ENCODE measurements around the gene ADCY2. TPM values are rescaled to one million over a fixed set of nuclear protein-coding genes. Genes with fewer than 3 reads are reported as not detected.

Gene ADCY2
- total and polyA plus RNA-seq, 9 donors: 4.0 to 22.8 (median 8.3) TPM

DNA sequence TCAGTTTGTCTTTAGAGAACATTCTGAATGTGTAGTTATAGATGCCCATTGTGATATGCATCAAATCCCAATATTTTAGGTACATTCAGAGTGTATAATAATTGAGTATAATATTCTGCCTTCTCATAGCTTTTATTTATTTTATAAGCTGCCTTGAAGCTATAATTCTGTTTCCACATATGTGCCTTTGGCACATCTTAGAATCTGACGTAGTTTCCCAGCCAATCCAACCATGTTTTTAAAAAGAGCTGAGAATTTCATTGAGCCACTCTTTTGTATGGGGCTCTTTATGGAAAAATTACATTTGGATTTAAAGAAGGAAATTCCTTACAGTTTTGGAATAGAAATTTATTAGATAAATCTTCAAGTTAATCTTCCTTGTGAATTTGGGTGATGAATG, 65.4 kb downstream of the ADCY2 start:
- Histone ChIP-seq H3K27ac (no peak overlapping the region), H3K36me3 (no peaks in the 10 kb centered on the region), H3K4me1 (ENCODE audit: insufficient read depth) (no peaks in the 10 kb centered on the region), H3K4me3 (no peak overlapping the region), H3K9me3 (no peaks in the 10 kb centered on the region), H3K27me3 (no peaks in the 10 kb centered on the region)
- DNase-seq: no peak
- WGBS, 3 donors: 76 to 88% (median 87%) methylated on average over 1 of the region's 1 CpG
- TF ChIP-seq, protein P1, sequence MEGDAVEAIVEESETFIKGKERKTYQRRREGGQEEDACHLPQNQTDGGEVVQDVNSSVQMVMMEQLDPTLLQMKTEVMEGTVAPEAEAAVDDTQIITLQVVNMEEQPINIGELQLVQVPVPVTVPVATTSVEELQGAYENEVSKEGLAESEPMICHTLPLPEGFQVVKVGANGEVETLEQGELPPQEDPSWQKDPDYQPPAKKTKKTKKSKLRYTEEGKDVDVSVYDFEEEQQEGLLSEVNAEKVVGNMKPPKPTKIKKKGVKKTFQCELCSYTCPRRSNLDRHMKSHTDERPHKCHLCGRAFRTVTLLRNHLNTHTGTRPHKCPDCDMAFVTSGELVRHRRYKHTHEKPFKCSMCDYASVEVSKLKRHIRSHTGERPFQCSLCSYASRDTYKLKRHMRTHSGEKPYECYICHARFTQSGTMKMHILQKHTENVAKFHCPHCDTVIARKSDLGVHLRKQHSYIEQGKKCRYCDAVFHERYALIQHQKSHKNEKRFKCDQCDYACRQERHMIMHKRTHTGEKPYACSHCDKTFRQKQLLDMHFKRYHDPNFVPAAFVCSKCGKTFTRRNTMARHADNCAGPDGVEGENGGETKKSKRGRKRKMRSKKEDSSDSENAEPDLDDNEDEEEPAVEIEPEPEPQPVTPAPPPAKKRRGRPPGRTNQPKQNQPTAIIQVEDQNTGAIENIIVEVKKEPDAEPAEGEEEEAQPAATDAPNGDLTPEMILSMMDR (IDR thresholded peaks at IDR 0.05): no peak
- TF ChIP-seq POLR2A (IDR thresholded peaks at IDR 0.05) (no peak), EP300 (IDR thresholded peaks at IDR 0.05) (no peak)
- intact Hi-C loops (cut with DNase I): no loop called here

DNA sequence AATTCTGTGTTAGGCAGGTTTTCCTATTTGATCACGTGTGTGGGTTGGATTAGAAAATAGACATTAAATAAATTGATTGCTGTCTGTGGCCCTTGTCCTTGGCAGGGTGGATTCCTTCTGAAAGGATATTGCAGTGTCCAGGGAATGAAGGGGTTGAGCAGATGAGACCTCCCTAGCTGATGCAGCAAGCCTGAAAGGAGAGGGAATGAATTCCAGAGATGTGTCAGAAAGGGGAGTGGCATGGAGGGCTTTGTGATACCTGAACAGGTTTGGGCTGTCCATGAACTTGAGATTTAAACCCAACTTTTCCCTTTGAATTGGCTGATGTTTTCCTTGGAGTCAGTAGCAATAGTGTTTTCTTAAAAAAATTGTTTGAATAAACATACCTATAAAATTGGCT, 66.8 kb downstream of the ADCY2 start:
- Histone ChIP-seq H3K4me3 (no peak overlapping the region), H3K9me3 (no peaks in the 10 kb centered on the region), H3K27me3 (no peaks in the 10 kb centered on the region), H3K36me3 (no peaks in the 10 kb centered on the region), H3K4me1 (ENCODE audit: insufficient read depth) (no peaks in the 10 kb centered on the region), H3K27ac (no peak overlapping the region)
- WGBS, 3 donors: 75 to 84% (median 79%) methylated on average over 1 of the region's 1 CpG
- TF ChIP-seq EP300 (IDR thresholded peaks at IDR 0.05) (no peak), POLR2A (IDR thresholded peaks at IDR 0.05) (no peak)
- TF ChIP-seq, protein P1 (IDR thresholded peaks at IDR 0.05): no peak
- intact Hi-C loops (cut with DNase I): no loop called here
- no peak for DNase-seq

DNA sequence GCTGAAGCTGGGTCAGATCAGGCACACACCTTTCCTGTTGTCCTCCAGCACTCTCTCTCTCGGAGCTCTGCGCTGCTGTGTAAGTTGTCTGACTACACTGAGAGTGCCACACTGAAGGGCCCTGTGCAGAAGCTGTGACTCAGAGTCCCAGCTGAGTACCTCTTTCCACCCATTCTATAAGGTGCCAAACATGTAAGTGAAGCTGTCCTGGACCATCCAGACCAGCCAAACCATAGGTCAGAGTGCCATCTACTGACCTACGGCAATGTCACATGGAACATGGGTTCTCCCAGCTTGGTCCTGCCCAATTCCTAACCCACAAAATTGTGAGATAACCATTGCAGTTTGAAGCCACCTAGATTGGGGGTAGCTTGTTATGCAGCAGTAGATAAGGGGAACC, 68.2 kb downstream of the ADCY2 start:
- intact Hi-C loops (cut with DNase I): no loop called here
- 90 to 94% (median 94%) methylated on average over 3 of the region's 3 CpGs for WGBS, 3 donors
- Histone ChIP-seq H3K4me1 (ENCODE audit: insufficient read depth) (no peaks in the 10 kb centered on the region), H3K9me3 (no peaks in the 10 kb centered on the region), H3K27ac (no peak overlapping the region), H3K4me3 (no peak overlapping the region), H3K27me3 (no peaks in the 10 kb centered on the region), H3K36me3 (no peaks in the 10 kb centered on the region)
- TF ChIP-seq POLR2A (IDR thresholded peaks at IDR 0.05): no peak
- TF ChIP-seq, protein P1 (IDR thresholded peaks at IDR 0.05): no peak
- no peak for TF ChIP-seq EP300 (IDR thresholded peaks at IDR 0.05)
- no peak for DNase-seq

DNA sequence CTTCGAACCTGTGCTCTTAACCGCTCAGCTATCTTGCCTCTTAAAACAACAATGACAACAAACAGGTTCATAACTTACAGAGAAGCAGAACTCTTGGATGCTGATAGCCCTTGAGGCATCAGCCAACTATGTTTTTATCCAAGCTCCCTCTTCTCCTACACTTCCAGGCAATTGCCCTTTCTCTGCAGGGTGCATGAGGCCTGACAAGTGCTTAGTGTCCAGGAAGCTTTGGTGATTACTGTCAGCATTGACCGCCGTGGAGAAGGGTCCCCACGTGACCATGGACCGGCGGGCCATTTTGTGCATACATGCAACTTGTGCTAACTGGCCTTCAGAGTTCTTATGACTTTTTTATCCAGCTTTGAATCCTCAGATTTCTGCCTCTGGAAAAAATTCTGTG, 71.2 kb downstream of the ADCY2 start:
- TF ChIP-seq, protein P1 (IDR thresholded peaks at IDR 0.05): no peak
- TF ChIP-seq POLR2A (IDR thresholded peaks at IDR 0.05) (no peak), EP300 (IDR thresholded peaks at IDR 0.05) (no peak)
- intact Hi-C loops (cut with DNase I): no loop called here
- Histone ChIP-seq H3K9me3 (no peaks in the 10 kb centered on the region), H3K27ac (no peak overlapping the region), H3K27me3 (no peaks in the 10 kb centered on the region), H3K4me1 (ENCODE audit: insufficient read depth) (no peaks in the 10 kb centered on the region), H3K4me3 (no peak overlapping the region), H3K36me3 (no peaks in the 10 kb centered on the region)
- DNase-seq: no peak
- WGBS, 3 donors: 75 to 85% (median 77%) methylated on average over 7 of the region's 7 CpGs

DNA sequence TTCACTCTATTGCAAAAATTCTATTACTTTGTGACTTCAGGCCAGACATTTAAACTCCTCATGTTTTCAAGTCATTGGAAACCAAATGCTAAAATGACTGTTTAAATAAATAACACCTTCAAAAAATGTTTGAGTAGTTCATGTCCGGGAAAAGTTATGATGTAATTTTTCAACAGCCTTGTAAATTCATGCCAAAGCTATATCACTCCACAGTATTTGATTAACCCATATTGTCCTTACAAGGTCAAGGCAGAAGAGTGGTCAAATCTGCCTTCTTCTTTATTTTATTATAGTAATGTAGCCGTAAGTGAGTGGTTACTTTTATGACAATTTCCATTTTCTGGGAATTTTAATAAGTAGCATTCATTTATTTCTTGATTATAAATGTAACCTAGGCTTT, 72.8 kb downstream of the ADCY2 start:
- DNase-seq: no peak
- TF ChIP-seq POLR2A (IDR thresholded peaks at IDR 0.05) (no peak), EP300 (IDR thresholded peaks at IDR 0.05) (no peak)
- TF ChIP-seq, protein P1 (IDR thresholded peaks at IDR 0.05): no peak
- H3K27me3 ChIP-seq: no peaks in the 10 kb centered on the region
- H3K36me3 ChIP-seq: no peaks in the 10 kb centered on the region
- H3K27ac ChIP-seq: no peak overlapping the region
- no peaks in the 10 kb centered on the region for H3K9me3 ChIP-seq
- H3K4me1 ChIP-seq (ENCODE audit: insufficient read depth): no peaks in the 10 kb centered on the region
- H3K4me3 ChIP-seq: no peak overlapping the region
- intact Hi-C loops (cut with DNase I): no loop called here
- 56 to 80% (median 71%) methylated on average over 2 of the region's 2 CpGs for WGBS, 3 donors
